ENCODE data around the gene TBCK. TPM values are rescaled to one million over a fixed set of nuclear protein-coding genes. Genes with fewer than 3 reads are reported as not detected.

TBCK gene
- total and polyA plus RNA-seq, 2 experiments from 2014 or later: 34.1 to 36.9 TPM

DNA sequence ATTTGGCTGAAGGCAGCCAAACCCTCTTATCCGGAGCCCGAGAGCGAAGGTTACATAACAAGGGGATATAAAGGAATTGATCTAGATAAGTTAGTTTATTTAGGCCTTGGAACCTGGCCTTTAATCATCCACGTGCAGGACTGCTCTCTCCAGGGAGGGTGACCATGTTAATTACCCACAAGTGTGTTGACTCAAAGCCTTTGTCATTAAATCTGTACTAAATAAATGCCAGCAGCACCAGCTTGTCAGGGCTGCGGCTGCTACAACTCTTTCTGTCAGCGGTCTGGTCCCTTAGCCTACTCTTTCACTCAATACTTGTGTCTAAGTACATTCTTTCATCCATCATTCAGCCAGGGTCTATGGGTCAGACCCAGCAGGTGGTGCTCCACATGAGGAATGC is 206.1 kb downstream of the TBCK start:
- no peaks in the 10 kb centered on the region for H3K27me3 ChIP-seq
- TF ChIP-seq, protein P1, sequence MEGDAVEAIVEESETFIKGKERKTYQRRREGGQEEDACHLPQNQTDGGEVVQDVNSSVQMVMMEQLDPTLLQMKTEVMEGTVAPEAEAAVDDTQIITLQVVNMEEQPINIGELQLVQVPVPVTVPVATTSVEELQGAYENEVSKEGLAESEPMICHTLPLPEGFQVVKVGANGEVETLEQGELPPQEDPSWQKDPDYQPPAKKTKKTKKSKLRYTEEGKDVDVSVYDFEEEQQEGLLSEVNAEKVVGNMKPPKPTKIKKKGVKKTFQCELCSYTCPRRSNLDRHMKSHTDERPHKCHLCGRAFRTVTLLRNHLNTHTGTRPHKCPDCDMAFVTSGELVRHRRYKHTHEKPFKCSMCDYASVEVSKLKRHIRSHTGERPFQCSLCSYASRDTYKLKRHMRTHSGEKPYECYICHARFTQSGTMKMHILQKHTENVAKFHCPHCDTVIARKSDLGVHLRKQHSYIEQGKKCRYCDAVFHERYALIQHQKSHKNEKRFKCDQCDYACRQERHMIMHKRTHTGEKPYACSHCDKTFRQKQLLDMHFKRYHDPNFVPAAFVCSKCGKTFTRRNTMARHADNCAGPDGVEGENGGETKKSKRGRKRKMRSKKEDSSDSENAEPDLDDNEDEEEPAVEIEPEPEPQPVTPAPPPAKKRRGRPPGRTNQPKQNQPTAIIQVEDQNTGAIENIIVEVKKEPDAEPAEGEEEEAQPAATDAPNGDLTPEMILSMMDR (IDR thresholded peaks at IDR 0.05; ENCODE audit: low read depth, low read length): no peak
- no peak overlapping the region for H3K4me3 ChIP-seq
- H3K36me3 ChIP-seq: peaks cover 10% of the 10 kb centered on the region
- no peak for DNase-seq (ENCODE audit: low read depth in 1 of 2, low spot score in 1 of 2)
- H3K27ac ChIP-seq: no peak overlapping the region
- no peaks in the 10 kb centered on the region for H3K9me3 ChIP-seq (ENCODE audit: low read depth)
- H3K4me1 ChIP-seq (ENCODE audit: low read depth): no peaks in the 10 kb centered on the region

DNA sequence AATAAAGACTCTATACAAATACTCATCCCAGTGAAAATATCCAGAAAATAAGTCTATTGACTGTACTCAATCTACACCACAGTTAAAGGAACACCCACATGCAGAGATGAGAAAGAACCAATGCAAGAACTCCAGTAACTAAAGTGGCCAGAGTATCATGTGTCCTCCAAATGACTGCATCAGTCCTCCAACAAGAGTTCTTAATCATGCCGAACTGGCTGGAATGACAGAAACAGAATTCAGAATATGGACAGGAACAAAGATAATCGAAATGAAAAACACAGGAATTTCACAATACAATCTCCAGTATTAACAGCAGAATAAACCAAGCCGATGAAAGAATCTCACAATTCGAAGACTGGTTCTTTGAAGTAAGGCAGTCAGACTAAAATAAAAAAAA is 210.3 kb downstream of the TBCK start:
- Histone ChIP-seq H3K36me3 (peaks cover 3% of the 10 kb centered on the region), H3K27ac (no peak overlapping the region), H3K4me3 (no peak overlapping the region), H3K27me3 (no peaks in the 10 kb centered on the region), H3K9me3 (ENCODE audit: low read depth) (no peaks in the 10 kb centered on the region), H3K4me1 (ENCODE audit: low read depth) (peaks cover 12% of the 10 kb centered on the region)
- no peak for DNase-seq (ENCODE audit: low read depth in 1 of 2, low spot score in 1 of 2)
- TF ChIP-seq, protein P1 (IDR thresholded peaks at IDR 0.05; ENCODE audit: low read depth, low read length): no peak

DNA sequence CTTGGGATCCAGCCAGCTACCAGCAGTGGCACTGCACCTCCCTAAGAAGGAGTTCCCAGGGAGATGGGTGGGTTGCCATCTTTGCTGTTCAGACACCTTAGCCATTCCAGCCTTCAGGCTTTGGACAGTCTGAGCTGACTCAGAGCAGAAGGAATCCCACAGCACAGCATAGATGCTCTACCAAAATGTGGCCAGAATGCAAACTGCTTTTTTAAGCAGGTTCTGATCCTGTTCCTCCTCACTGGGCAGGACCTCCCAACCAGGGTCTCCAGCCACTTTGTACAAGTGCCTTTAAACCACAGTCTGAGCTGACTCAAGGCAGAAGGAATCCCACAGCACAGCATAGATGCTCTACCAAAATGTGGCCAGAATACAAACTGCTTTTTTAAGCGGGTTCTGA is 211.7 kb downstream of the TBCK start:
- Histone ChIP-seq H3K9me3 (ENCODE audit: low read depth) (no peaks in the 10 kb centered on the region), H3K27ac (peak overlapping the region; percentile 76), H3K27me3 (no peaks in the 10 kb centered on the region), H3K36me3 (peaks cover 3% of the 10 kb centered on the region), H3K4me3 (no peak overlapping the region), H3K4me1 (ENCODE audit: low read depth) (peaks cover 12% of the 10 kb centered on the region)
- DNase-seq (ENCODE audit: low read depth in 1 of 2, low spot score in 1 of 2): no peak
- TF ChIP-seq, protein P1 (IDR thresholded peaks at IDR 0.05; ENCODE audit: low read depth, low read length): no peak

DNA sequence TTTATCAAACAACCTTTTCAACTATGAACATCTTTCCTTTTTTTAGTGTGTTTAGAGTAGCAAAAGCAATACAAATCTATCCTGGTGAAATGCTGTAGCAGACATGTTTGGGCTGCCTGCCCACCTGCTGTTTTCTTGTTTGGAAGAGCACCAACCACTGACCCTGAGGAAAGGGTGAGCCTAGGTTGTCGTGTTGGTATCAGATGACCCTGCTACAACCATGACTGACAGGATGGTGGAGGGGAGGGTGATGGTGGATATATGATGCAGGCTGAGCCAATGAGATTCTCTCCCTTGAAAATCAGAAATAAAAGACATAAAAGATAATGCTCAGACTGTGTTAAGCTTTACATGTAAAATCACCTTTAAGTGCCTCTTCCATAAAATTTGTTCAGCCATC is 219.6 kb downstream of the TBCK start:
- no peak for DNase-seq (ENCODE audit: low read depth in 1 of 2, low spot score in 1 of 2)
- Histone ChIP-seq H3K4me3 (no peak overlapping the region), H3K4me1 (ENCODE audit: low read depth) (no peaks in the 10 kb centered on the region), H3K27ac (no peak overlapping the region), H3K9me3 (ENCODE audit: low read depth) (no peaks in the 10 kb centered on the region), H3K36me3 (peaks cover 6% of the 10 kb centered on the region), H3K27me3 (no peaks in the 10 kb centered on the region)
- TF ChIP-seq, protein P1 (IDR thresholded peaks at IDR 0.05; ENCODE audit: low read depth, low read length): no peak

DNA sequence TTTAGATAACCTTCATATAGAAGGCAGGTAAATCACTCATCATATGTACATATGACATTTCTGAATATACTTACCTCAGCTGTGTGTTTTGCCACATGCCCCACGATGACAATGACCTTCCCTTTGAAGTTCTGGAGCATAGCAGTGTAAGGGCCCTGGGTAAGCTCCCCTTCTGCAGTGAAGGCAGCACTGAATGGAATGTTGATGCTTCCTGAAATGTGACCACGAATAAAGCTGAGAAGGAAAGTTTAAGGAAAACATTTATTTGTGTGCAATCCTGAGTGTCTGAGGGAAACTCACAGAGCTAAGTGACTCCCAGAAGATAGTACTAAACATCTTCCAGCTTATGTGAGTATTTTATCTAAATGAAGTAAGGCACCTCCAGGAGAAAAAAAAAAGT is 220.6 kb downstream of the TBCK start:
- no peak overlapping the region for H3K4me3 ChIP-seq
- peaks cover 11% of the 10 kb centered on the region for H3K36me3 ChIP-seq
- H3K9me3 ChIP-seq (ENCODE audit: low read depth): no peaks in the 10 kb centered on the region
- peak in 1 of 2 donors; percentile 26 for DNase-seq (ENCODE audit: low read depth in 1 of 2, low spot score in 1 of 2)
- H3K27me3 ChIP-seq: no peaks in the 10 kb centered on the region
- H3K27ac ChIP-seq: no peak overlapping the region
- TF ChIP-seq, protein P1 (IDR thresholded peaks at IDR 0.05; ENCODE audit: low read depth, low read length): no peak
- no peaks in the 10 kb centered on the region for H3K4me1 ChIP-seq (ENCODE audit: low read depth)
